C4-2B (cell line): ENCODE results near the gene MVB12B.

Experiments used
- ZFX ChIP-seq: fragments of 450-650 bp; IDR thresholded peaks from 2 replicates; pipeline ENCODE4 v1.6.1; 2017
- TF ChIP-seq, protein P1 (sequence below): fragments of 450-650 bp; conservative IDR thresholded peaks from 2 replicates; pipeline ENCODE4 v1.5.1; 2017; ENCODE audit warnings: mild to moderate bottlenecking

GRCh38 chr9:126302730-126303129 lies 23.9 kb upstream of the MVB12B start:
- TF ChIP-seq, protein P1, sequence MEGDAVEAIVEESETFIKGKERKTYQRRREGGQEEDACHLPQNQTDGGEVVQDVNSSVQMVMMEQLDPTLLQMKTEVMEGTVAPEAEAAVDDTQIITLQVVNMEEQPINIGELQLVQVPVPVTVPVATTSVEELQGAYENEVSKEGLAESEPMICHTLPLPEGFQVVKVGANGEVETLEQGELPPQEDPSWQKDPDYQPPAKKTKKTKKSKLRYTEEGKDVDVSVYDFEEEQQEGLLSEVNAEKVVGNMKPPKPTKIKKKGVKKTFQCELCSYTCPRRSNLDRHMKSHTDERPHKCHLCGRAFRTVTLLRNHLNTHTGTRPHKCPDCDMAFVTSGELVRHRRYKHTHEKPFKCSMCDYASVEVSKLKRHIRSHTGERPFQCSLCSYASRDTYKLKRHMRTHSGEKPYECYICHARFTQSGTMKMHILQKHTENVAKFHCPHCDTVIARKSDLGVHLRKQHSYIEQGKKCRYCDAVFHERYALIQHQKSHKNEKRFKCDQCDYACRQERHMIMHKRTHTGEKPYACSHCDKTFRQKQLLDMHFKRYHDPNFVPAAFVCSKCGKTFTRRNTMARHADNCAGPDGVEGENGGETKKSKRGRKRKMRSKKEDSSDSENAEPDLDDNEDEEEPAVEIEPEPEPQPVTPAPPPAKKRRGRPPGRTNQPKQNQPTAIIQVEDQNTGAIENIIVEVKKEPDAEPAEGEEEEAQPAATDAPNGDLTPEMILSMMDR, result no peak
- TF ChIP-seq ZFX, result no peak
